RPMI7951 (cell line): ENCODE data around the gene REEP3. TPM values are rescaled to one million over a fixed set of nuclear protein-coding genes. Genes with fewer than 3 reads are reported as not detected.
"Not testable (repeated sequence)": the region's sequence is repeated elsewhere in the genome, so short reads cannot be mapped to it uniquely, and the experiment has no call there.

Experiments used
- DNase-seq: peaks from one replicate; pipeline ENCODE4 v3.0.0-alpha.2; 2012; ENCODE audit warnings: low read depth
- total RNA-seq: library from RNA; depleted of rRNA; stranded (reverse); fragments of >200 nt; shearing (Covaris generic); gene quantifications from 2 replicates; pipeline ENCODE4 v1.2.3, GENCODE V29; 2014

Gene REEP3
- total RNA-seq, 1 experiment from 2014 or later, result 62.0 TPM

GRCh38 chr10:63549810-63550209 is 28.6 kb downstream of the REEP3 start:
- no peak for DNase-seq

GRCh38 chr10:63553031-63553430 is 31.8 kb downstream of the REEP3 start:
- peak; percentile 56 for DNase-seq

- DNase-seq, result no peak
Observed at GRCh38 chr10:63553473-63553872, 32.3 kb downstream of the REEP3 start.

GRCh38 chr10:63554657-63555056 is 33.5 kb downstream of the REEP3 start:
- peak; percentile 91 for DNase-seq

GRCh38 chr10:63555330-63555729 is 34.1 kb downstream of the REEP3 start:
- no peak for DNase-seq

GRCh38 chr10:63558132-63558784 is 37.1 kb downstream of the REEP3 start:
- no peak for DNase-seq

GRCh38 chr10:63561341-63561740 is 40.1 kb downstream of the REEP3 start:
- no peak for DNase-seq

- no peak for DNase-seq
Observed at GRCh38 chr10:63562391-63562790, 41.2 kb downstream of the REEP3 start.

- no peak for DNase-seq
Observed at GRCh38 chr10:63562857-63563256, 41.7 kb downstream of the REEP3 start.

- DNase-seq, result no peak
Observed at GRCh38 chr10:63563623-63564022, 42.4 kb downstream of the REEP3 start.

- not testable (repeated sequence) for DNase-seq
Observed at GRCh38 chr10:63564731-63565130, 43.5 kb downstream of the REEP3 start.

GRCh38 chr10:63573068-63573697 is 52.0 kb downstream of the REEP3 start:
- DNase-seq, result peak; percentile 46

- DNase-seq, result no peak
Observed at GRCh38 chr10:63574011-63574410, 52.8 kb downstream of the REEP3 start.

GRCh38 chr10:63576501-63576900 is 55.3 kb downstream of the REEP3 start:
- DNase-seq, result peak; percentile 14

- DNase-seq, result no peak
Observed at GRCh38 chr10:63578501-63578900, 57.3 kb downstream of the REEP3 start.

GRCh38 chr10:63579371-63580014 is 58.3 kb downstream of the REEP3 start:
- no peak for DNase-seq

GRCh38 chr10:63582690-63583089 is 61.5 kb downstream of the REEP3 start:
- no peak for DNase-seq

GRCh38 chr10:63583397-63583796 is 62.2 kb downstream of the REEP3 start:
- DNase-seq, result no peak

GRCh38 chr10:63583909-63584724 is 62.9 kb downstream of the REEP3 start:
- no peak for DNase-seq

GRCh38 chr10:63584725-63585035 is 63.5 kb downstream of the REEP3 start:
- DNase-seq, result no peak

GRCh38 chr10:63585041-63585440 is 63.8 kb downstream of the REEP3 start:
- DNase-seq, result no peak

- no peak for DNase-seq
Observed at GRCh38 chr10:63586043-63586442, 64.8 kb downstream of the REEP3 start.
